Endothelial cell of umbilical vein (primary cell): ENCODE results near the gene CTBP2. TPM values are rescaled to one million over a fixed set of nuclear protein-coding genes. Genes with fewer than 3 reads are reported as not detected.

Source experiments
- BruUV-seq: library from RNA; stranded (reverse); fragments of 400-500 nt; replicated peaks from 2 replicates; lab custom pipeline; 2021; lab: Mats Ljungman, UMichigan
- CTCF ChIA-PET: fragments of 300-600, 350-600 bp; sonication (Branson Sonifier 250); formaldehyde crosslinking; loops from one replicate; lab custom pipeline; 2021; ENCODE audit warnings: antibody characterized with exemption, inconsistent platforms; lab: Charles Lee
- POLR2A ChIA-PET: fragments of 300-600, 350-600 bp; sonication (Branson Sonifier 250); formaldehyde crosslinking; loops from one replicate; lab custom pipeline; 2021; ENCODE audit warnings: antibody characterized with exemption, inconsistent platforms; lab: Charles Lee
- DNase-seq: peaks from one replicate; pipeline ENCODE4 v3.0.0-alpha.2; 2011; ENCODE audit warnings: low read depth, low spot score
- FAIRE-seq: peaks from 2 replicates; lab custom pipeline; 2011; peaks lifted over from hg19 to GRCh38; lab: Jason Lieb, UNC
- H2AFZ ChIP-seq: 2 replicates; pipeline ENCODE4 v1.6.0; 2012; ENCODE audit warnings: low read depth, low read length, control low read depth, inconsistent platforms
- H3K27ac ChIP-seq: 2 replicates; pipeline ENCODE4 v1.5.1; 2011; ENCODE audit warnings: low read depth, mild to moderate bottlenecking, control low read depth, low read length, moderate library complexity; ENCODE audit not compliant: insufficient read depth
- H3K27me3 ChIP-seq, 2 experiments: 2 replicates each; pipeline versions ENCODE4 v1.6.0 to v1.6.1; 2011; ENCODE audit warnings: low read length in 2 of 2, mixed read lengths in 1 of 2; ENCODE audit not compliant: control insufficient read depth in 2 of 2, insufficient read depth in 2 of 2
- H3K36me3 ChIP-seq, 2 experiments: 2 replicates in 1 of 2; 3 replicates in 1 of 2; pipeline ENCODE4 v1.5.1; 2011; ENCODE audit warnings: low read length in 2 of 2, mild to moderate bottlenecking in 1 of 2, moderate library complexity in 1 of 2; ENCODE audit not compliant: control insufficient read depth in 2 of 2, insufficient read depth in 2 of 2; ENCODE audit errors: extremely low read depth in 1 of 2
- H3K4me1 ChIP-seq: 3 replicates; pipeline ENCODE4 v1.5.1; 2011; ENCODE audit warnings: mild to moderate bottlenecking, low read length; ENCODE audit not compliant: control insufficient read depth, insufficient read depth; ENCODE audit errors: extremely low read depth
- H3K4me2 ChIP-seq: 2 replicates; pipeline ENCODE4 v1.6.1; 2011; ENCODE audit warnings: low read length, control low read depth, mixed read lengths; ENCODE audit not compliant: insufficient read depth
- H3K4me3 ChIP-seq, 3 experiments: fragments of 200-600 bp in 1 of 3; sonication (generic), shearing (Covaris generic) in 1 of 3; replicated peaks in 1 of 3; 2 replicates each; pipeline ENCODE4 v1.5.1; 2011 to 2016; ENCODE audit warnings: control low read depth in 3 of 3, low read length in 3 of 3, mild to moderate bottlenecking in 2 of 3, inconsistent platforms in 1 of 3, low read depth in 1 of 3, moderate library complexity in 1 of 3; ENCODE audit not compliant: insufficient read depth in 1 of 3
- H3K79me2 ChIP-seq: 2 replicates; pipeline ENCODE4 v1.6.0; 2012; ENCODE audit warnings: low read length, inconsistent platforms; ENCODE audit not compliant: control insufficient read depth, insufficient read depth
- H3K9ac ChIP-seq: replicated peaks from 2 replicates; pipeline ENCODE3; 2011; ENCODE audit warnings: low read length, control low read depth; ENCODE audit not compliant: insufficient read depth; ENCODE audit errors: extremely low read depth
- H3K9me1 ChIP-seq: replicated peaks from 3 replicates; pipeline ENCODE4 v1.6.0; 2011; ENCODE audit warnings: mild to moderate bottlenecking, low read length; ENCODE audit not compliant: control insufficient read depth, insufficient read depth; ENCODE audit errors: extremely low read depth
- H3K9me3 ChIP-seq: replicated peaks from 2 replicates; pipeline ENCODE4 v1.5.1; 2012; ENCODE audit warnings: low read length, inconsistent platforms; ENCODE audit not compliant: control insufficient read depth, insufficient read depth
- H4K20me1 ChIP-seq: replicated peaks from 2 replicates; pipeline ENCODE3; 2011; ENCODE audit warnings: mild to moderate bottlenecking, low read length; ENCODE audit not compliant: control insufficient read depth, insufficient read depth; ENCODE audit errors: extremely low read depth
- EZH2 ChIP-seq: IDR thresholded peaks from 2 replicates; pipeline ENCODE4 v1.6.1; 2012; ENCODE audit warnings: borderline replicate concordance, low read depth, mild to moderate bottlenecking, moderate library complexity, low read length, inconsistent platforms; ENCODE audit not compliant: severe bottlenecking
- FOS ChIP-seq: IDR thresholded peaks from 2 replicates; pipeline ENCODE4 v1.6.1; 2011; ENCODE audit warnings: mild to moderate bottlenecking, low read length, moderate library complexity, borderline replicate concordance; ENCODE audit not compliant: insufficient read depth
- GATA2 ChIP-seq: IDR thresholded peaks from 2 replicates; pipeline ENCODE4 v1.7.0; 2011; ENCODE audit warnings: low read depth, mild to moderate bottlenecking, moderate library complexity, mixed read lengths, low read length; ENCODE audit not compliant: insufficient read length, insufficient read depth
- JUN ChIP-seq: IDR thresholded peaks from 2 replicates; pipeline ENCODE4 v1.6.1; 2011; ENCODE audit warnings: borderline replicate concordance, low read depth; ENCODE audit not compliant: insufficient read length, insufficient read depth
- MYC ChIP-seq: IDR thresholded peaks from one replicate; pipeline ENCODE4 v1.6.1; 2011; ENCODE audit warnings: mild to moderate bottlenecking, low read depth, low read length
- POLR2A ChIP-seq: IDR thresholded peaks from 2 replicates; pipeline ENCODE4 v1.6.1; 2012; ENCODE audit warnings: low read depth, mild to moderate bottlenecking, control low read depth, low read length
- POLR2AphosphoS5 ChIP-seq: IDR thresholded peaks from 2 replicates; pipeline ENCODE4 v1.6.1; 2012; ENCODE audit warnings: low read depth, mild to moderate bottlenecking, control low read depth, low read length, moderate library complexity; ENCODE audit not compliant: insufficient read depth
- dilution Hi-C: fragments of 300-500 bp; cut with MboI; formaldehyde crosslinking; loops from one replicate; pipeline ENCODE4 v1.15.0; 2019; ENCODE audit warnings: low sequenced_read_pairs; ENCODE audit not compliant: extremely low pct_ligation_motif_present
- intact Hi-C: fragments of 100-400 bp; cut with micrococcal nuclease; formaldehyde crosslinking; loops from one replicate; pipeline ENCODE4 v1.10.0; 2022
- polyA plus RNA-seq, 4 experiments: library from polyadenylated mRNA; depleted of rRNA in 3 of 4; stranded (reverse) in 3 of 4; unstranded in 1 of 4; fragments of >200 nt; gene quantifications; 2 replicates each; pipeline versions ENCODE4 v1.2.1 to v1.2.3, GENCODE V29; 2011 to 2012; ENCODE audit warnings: missing spikeins in 1 of 4
- total RNA-seq: library from RNA; stranded (reverse); gene quantifications from 2 replicates; pipeline ENCODE4 v1.2.3, GENCODE V29; 2021
- TF ChIP-seq, protein P1 (sequence below), 2 donors: IDR thresholded peaks; 1 replicate in 1 of 2; 2 replicates in 1 of 2; pipeline ENCODE4 v1.5.1; 2011; ENCODE audit warnings: low read length in 2 of 2, mild to moderate bottlenecking in 2 of 2, moderate library complexity in 2 of 2, control low read depth in 1 of 2, inconsistent platforms in 1 of 2, low read depth in 1 of 2; ENCODE audit not compliant: insufficient read depth in 1 of 2; ENCODE audit errors: extremely low read depth in 1 of 2
- TF ChIP-seq, protein P2 (sequence below): IDR thresholded peaks from 2 replicates; pipeline ENCODE4 v1.6.1; 2011; ENCODE audit not compliant: insufficient read depth, insufficient read length

Gene CTBP2
- total and polyA plus RNA-seq, 2 donors (not counting 3 experiments of a cell fraction or from before 2014, with no cell fraction given), result 118 to 128 TPM

- FAIRE-seq, result no peak
- H4K20me1 ChIP-seq, result peaks cover 8% of the 10 kb centered on the region
These were observed 221.1 kb downstream of the CTBP2 start for GRCh38 chr10:124939290-124939689.

More at GRCh38 chr10:124939290-124939689, 221.1 kb downstream of the CTBP2 start:
- no peaks in the 10 kb centered on the region for H3K4me1 ChIP-seq
- H2AFZ ChIP-seq, result no peak overlapping the region
- H3K79me2 ChIP-seq, result peaks cover 88% of the 10 kb centered on the region
- intact Hi-C loops, result no loop called here
- ChIA-PET POLR2A (no interaction called here), CTCF (interaction anchor here (1.0 kb wide), 1 partner anchor 13 kb away, joined by 3 read pairs; no protein-coding TSS in a partner anchor)
- H3K36me3 ChIP-seq, result peaks cover 0 to 2% of the 10 kb centered on the region in 2 experiments
- H3K9me1 ChIP-seq, result no peaks in the 10 kb centered on the region
- no peak overlapping the region for H3K27ac ChIP-seq
- H3K4me2 ChIP-seq, result no peak overlapping the region
- H3K9ac ChIP-seq, result no peak overlapping the region
- no peaks in the 10 kb centered on the region for H3K27me3 ChIP-seq
- dilution Hi-C loops, result no loop called here
- no TSS peak for BruUV-seq
- no peaks in the 10 kb centered on the region for H3K9me3 ChIP-seq
- TF ChIP-seq POLR2AphosphoS5 (no peak), POLR2A (no peak), JUN (no peak), MYC (no peak), FOS (no peak), EZH2 (no peak), GATA2 (no peak)
- TF ChIP-seq, protein P1, sequence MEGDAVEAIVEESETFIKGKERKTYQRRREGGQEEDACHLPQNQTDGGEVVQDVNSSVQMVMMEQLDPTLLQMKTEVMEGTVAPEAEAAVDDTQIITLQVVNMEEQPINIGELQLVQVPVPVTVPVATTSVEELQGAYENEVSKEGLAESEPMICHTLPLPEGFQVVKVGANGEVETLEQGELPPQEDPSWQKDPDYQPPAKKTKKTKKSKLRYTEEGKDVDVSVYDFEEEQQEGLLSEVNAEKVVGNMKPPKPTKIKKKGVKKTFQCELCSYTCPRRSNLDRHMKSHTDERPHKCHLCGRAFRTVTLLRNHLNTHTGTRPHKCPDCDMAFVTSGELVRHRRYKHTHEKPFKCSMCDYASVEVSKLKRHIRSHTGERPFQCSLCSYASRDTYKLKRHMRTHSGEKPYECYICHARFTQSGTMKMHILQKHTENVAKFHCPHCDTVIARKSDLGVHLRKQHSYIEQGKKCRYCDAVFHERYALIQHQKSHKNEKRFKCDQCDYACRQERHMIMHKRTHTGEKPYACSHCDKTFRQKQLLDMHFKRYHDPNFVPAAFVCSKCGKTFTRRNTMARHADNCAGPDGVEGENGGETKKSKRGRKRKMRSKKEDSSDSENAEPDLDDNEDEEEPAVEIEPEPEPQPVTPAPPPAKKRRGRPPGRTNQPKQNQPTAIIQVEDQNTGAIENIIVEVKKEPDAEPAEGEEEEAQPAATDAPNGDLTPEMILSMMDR (IDR thresholded peaks at IDR 0.05; ENCODE audit: extremely low read depth in 1 of 2, insufficient read depth in 1 of 2, low read depth in 1 of 2, low read length in 2 of 2), result no peak
- TF ChIP-seq, protein P2, sequence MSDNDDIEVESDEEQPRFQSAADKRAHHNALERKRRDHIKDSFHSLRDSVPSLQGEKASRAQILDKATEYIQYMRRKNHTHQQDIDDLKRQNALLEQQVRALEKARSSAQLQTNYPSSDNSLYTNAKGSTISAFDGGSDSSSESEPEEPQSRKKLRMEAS, result no peak
- no peak for DNase-seq
- H3K4me3 ChIP-seq, result no peak overlapping the region
